ENCODE measurements around the gene NR5A1.

The NR5A1 gene

GRCh38 chr9:124457079-124457886, 49.9 kb downstream of the NR5A1 start:
- FAIRE-seq: no peak

- no peak for FAIRE-seq
Observed at GRCh38 chr9:124456341-124457078, 50.7 kb downstream of the NR5A1 start.

- FAIRE-seq: no peak
Observed at GRCh38 chr9:124455820-124456219, 51.4 kb downstream of the NR5A1 start.

GRCh38 chr9:124454791-124455443, 52.3 kb downstream of the NR5A1 start:
- no peak for FAIRE-seq

- FAIRE-seq: no peak
Observed at GRCh38 chr9:124454296-124454695, 52.9 kb downstream of the NR5A1 start.

- FAIRE-seq: no peak
Observed at GRCh38 chr9:124453586-124454191, 53.5 kb downstream of the NR5A1 start.

- FAIRE-seq: no peak
Observed at GRCh38 chr9:124452841-124453585, 54.2 kb downstream of the NR5A1 start.

GRCh38 chr9:124452326-124452725, 54.9 kb downstream of the NR5A1 start:
- no peak for FAIRE-seq

- FAIRE-seq: no peak
Observed at GRCh38 chr9:124450931-124451661, 56.1 kb downstream of the NR5A1 start.

- no peak for FAIRE-seq
Observed at GRCh38 chr9:124450241-124450924, 56.8 kb downstream of the NR5A1 start, which contains the start of gene ADGRD2. ADGRD2 (plus strand) TSS chr9:124450451; CDS start chr9:124451667, 1,216 bp downstream.

- FAIRE-seq: no peak
Observed at GRCh38 chr9:124449381-124450151, 57.6 kb downstream of the NR5A1 start.

- no peak for FAIRE-seq
Observed at GRCh38 chr9:124448019-124448418, 59.2 kb downstream of the NR5A1 start.

GRCh38 chr9:124447297-124447661, 59.9 kb downstream of the NR5A1 start:
- no peak for FAIRE-seq

- no peak for FAIRE-seq
Observed at GRCh38 chr9:124444166-124444565, 63.0 kb downstream of the NR5A1 start.

- no peak for FAIRE-seq
Observed at GRCh38 chr9:124443625-124444024, 63.6 kb downstream of the NR5A1 start.

- no peak for FAIRE-seq
Observed at GRCh38 chr9:124442826-124443225, 64.4 kb downstream of the NR5A1 start.

- no peak for FAIRE-seq
Observed at GRCh38 chr9:124442379-124442778, 64.8 kb downstream of the NR5A1 start.

- FAIRE-seq: no peak
Observed at GRCh38 chr9:124441291-124441690, 65.9 kb downstream of the NR5A1 start.

- FAIRE-seq: no peak
Observed at GRCh38 chr9:124440786-124441185, 66.4 kb downstream of the NR5A1 start.

GRCh38 chr9:124439686-124440243, 67.4 kb downstream of the NR5A1 start:
- no peak for FAIRE-seq
